Measurements from ENCODE around the gene SPACA6.

GRCh38 chr19:51690454-51691073 is 2.6 kb upstream of the SPACA6 start:
- TF ChIP-seq POLR2AphosphoS5 (IDR thresholded peaks at IDR 0.05; ENCODE audit: borderline replicate concordance, low read depth, low read length), result no peak; the same call in 1 of the 2 replicates
- TF ChIP-seq EZH2 (IDR thresholded peaks at IDR 0.05), result no peak

All from SK-N-MC (cell line).